Activated T-cell treated with anti-CD3 and anti-CD28 coated beads for 4 hours (primary cell): Measurements from ENCODE around the gene CFAP52.
"Not testable (repeated sequence)": the region's sequence is repeated elsewhere in the genome, so short reads cannot be mapped to it uniquely, and the experiment has no call there.

Experiments used
- DNase-seq: peaks from one replicate; pipeline ENCODE4 v3.0.0-alpha.2; 2020

CFAP52 gene

DNA sequence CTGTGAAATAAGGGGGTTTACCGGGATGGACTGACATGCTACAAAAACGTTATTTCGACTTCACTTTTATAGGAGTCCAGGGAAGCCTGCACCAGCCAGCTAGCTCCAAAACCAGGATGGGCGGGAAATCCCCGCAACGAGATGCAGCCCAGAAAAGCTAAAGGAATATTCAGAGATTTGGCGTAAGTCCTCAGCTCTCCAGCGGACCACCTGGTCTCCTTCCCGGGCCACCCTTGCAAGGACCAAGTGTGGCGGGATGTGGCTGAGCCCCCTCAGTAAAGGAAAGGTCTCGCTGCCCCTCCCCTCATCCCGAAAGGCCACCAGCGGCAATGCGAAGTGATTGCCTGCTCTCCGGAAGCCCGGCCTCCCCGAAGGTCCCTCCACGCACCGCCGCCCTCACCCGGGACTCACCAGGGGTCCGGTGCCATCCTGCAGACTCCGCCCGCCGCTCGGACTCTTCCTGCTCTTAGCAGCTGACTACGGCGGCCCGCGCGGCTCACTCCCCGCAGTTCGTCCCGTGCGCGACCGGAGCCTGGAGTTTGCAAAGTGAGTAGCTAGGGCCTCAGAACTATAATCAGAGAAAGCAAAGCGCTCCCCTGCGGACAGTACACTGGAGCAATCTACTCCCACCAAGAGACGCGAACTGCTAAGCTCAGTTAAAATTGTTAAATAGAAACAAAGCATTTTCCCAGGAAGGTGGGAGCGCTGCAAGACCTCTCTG lies 901 bp upstream of the CFAP52 start, which contains the start of gene STX8:
STX8 (minus strand) TSS at position 440 of the 721 bp plus-strand sequence; CDS start at position 428, 12 bp downstream.
- peak; percentile 64 for DNase-seq

DNA sequence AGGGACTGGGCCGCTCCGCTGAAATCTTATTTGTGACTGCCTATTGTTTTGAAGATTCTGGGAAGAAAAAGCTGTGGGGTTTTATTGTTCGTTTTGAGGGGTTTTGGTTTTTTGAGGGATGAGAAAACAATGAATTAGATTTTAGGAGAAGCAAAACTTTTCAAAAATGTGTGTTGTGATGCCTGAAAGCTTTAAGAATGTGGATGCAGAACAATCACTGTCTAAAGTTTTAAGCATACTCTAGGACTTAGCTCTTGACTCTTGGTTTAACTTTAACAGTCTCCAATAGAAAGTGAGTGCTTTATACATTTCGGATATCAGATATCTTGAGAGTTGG lies 899 bp downstream of the CFAP52 start:
- DNase-seq: no peak

DNA sequence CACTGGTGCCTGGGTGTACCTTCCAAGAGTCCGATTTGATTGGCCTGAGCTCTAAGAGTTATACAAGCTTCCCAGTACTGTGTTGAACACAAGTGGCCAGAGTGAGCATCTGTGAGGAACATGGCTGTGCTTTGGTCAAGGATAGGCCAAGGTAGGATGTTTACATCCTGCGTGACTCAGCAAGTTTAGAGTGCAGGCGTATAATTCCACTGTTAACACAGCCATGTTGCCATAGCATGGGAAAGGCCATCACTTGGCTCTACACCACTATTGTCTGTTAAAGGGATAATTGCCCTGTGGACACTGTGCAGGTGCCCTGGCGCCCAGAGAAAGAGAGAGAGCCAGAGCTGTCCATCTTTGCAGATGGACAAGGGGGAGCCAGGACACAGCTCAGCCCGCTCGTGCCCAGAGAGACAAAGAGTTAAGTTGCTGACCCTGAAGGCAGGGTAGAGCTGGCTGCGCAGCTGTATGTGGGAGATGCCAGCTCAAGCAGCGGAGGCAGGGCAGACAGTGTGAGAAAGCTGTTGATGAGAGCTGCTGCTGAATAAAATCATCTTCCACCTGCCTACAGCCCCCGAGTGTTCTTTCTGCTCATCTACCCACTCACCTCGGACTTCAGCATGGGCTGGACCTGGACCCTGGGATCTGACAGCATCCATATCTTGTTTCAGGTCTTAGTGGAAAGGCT lies 11.7 kb downstream of the CFAP52 start:
- DNase-seq: no peak

DNA sequence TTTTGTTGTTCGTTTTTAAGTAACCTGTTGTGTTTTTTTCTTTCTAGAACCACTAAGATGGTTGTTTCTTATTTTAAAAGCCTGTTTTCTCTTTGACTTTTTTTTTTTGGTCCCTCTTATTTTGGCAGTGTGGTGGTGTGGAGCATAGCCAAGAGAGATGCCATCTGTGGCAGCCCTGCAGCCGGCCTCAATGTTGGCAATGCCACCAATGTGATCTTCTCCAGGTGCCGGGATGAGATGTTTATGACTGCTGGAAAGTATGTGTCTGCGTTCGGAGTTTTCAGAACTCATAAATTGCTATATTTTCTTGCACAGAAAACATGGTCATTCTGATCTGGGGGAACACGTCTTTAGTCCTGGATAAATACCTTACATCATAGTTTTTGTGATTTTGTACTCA lies 17.6 kb downstream of the CFAP52 start:
- no peak for DNase-seq

DNA sequence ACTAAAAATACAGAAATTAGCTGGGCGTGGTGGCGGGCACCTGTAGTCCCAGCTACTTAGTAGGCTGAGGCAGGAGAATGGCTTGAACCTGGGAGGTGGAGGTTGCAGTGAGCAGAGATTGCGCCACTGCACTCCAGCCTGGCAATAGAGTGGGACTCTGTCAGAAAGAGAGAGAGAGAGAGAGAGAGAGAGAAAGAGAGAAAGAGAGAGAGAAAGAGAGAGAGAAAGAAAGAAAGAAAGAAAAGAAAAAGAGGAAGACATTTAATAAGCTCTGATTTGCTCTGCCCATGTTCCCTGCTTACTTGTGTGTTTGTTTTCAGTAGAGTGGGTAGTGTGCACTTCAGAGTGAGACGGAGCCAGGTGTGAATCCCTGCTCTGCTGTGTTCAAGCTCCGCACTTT lies 21.2 kb downstream of the CFAP52 start:
- not testable (repeated sequence) for DNase-seq

DNA sequence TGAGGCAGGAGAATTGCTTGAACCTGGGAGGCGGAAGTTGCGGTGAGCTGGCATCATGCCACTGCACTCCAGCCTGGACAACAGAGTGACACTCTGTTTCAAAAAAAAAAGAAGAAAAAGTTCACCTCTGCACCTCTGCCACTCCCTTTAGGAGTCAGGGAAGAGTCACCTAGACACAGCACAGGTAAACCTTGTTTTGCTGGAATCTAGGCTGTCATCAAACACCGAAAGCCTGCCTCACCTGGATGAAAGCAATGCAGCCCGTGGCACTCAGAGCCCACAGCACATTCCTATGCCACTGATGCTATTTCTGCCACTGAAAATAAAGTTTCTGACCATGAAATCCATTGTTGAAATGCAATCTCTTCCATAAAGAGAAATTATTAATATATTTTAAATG lies 22.2 kb downstream of the CFAP52 start:
- no peak for DNase-seq

DNA sequence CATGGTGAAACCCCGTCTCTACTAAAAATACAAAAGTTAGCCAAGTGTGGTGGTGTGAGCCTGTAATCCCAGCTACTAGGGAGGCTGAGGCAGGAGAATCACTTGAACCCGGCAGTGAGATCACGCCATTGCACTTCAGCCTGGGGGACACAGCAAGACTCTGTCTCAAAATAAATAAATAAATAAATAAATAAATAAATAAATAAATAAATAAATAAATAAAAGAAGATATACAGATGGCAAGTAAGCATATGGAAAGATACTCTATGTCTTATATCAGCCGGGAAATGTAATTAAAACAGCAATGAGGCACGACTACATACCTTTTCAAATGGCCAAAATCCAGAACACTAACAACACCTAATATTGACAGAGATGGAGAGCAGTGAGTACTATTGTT lies 28.1 kb downstream of the CFAP52 start:
- DNase-seq: not testable (repeated sequence)

DNA sequence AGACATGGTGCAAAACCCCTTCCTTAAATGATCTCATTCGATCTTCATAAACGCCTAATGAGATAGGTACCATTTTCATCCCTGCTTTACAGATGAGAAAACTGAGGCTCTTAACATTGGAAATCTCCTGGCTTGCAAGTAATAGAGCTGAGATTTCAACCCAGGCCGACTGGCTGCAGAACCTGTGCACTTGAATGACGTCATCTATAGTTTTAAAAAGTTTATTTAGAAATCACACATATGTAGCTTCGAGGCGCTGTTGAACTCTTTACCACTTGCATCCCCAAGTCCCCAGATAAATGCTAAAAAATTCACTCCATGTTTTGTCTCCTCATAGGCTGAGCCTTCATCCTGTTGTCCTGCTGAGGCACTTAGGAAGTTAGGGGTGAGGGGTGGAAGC lies 30.0 kb downstream of the CFAP52 start:
- DNase-seq: no peak

DNA sequence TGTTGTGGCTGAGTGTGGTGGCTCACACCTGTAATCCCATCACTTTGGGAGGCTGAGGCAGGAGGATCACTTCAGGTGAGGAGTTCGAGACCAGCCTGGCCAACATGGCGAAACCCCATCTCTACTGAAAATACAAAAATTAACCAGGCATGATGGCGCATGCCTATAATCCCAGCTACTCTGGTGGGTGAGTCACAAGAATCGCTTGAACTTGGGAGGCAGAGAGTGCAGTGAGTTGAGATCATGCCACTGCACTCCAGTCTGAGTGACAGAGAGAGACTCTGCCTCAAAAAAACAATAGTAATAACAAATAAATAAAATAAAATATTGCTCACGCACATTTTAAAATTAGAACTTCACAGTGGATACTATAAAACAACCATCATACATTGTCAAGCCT lies 30.6 kb downstream of the CFAP52 start:
- DNase-seq: not testable (repeated sequence)

DNA sequence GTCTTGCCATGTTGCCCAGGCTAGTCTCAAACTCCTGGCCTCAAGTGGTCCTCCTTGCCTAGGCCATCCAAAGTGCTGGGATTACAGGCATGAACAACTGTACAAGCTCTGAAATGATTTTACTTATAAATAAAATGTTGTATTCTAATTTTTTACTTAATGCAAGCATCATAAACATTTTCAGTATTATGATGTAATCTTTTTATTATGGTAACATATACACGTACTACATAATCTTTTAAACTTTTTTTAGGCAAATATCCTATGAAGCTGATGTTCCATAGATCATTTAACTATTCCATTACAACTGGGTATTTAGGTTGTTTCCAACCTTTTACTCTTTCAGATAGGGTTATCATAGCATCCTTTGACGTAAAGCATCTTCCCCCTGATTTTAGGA lies 35.1 kb downstream of the CFAP52 start:
- no peak for DNase-seq

DNA sequence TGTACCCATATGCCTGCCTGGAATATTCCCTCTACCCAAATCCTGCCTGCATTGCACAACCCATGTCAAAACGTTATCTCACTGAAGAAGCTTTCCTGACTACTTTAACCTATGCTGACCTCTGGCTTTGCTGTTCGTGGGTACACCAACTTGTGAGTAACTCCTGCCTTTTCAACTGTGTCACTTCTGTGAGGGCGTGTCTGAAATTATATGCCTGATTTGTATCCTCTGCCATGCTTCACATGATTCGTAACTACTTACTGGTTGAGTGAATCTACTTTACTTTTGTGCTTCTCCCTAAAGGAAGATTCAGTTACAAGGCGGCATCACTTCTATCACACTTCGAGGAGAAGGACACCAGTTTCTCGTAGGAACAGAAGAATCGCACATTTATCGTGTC lies 35.6 kb downstream of the CFAP52 start:
- DNase-seq: no peak

DNA sequence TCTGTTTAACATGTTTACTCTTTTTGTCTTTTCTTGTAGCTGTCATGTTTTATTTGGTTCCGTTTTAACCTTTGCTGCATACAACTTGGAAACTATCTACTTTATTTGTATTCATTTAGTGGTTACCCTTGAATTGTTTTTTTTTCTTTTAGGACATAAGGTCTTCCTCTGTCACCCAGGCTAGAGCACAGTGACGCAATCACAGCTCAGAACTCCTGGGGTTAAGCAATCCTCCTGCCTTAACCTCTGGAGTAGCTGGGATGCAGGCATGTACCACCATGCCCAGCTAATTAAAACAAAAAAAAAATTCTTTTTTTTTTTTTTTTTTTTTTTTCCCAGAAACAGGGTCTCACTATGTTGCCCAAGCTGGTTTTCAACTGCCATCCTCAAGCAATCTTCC lies 39.0 kb downstream of the CFAP52 start:
- DNase-seq: no peak

DNA sequence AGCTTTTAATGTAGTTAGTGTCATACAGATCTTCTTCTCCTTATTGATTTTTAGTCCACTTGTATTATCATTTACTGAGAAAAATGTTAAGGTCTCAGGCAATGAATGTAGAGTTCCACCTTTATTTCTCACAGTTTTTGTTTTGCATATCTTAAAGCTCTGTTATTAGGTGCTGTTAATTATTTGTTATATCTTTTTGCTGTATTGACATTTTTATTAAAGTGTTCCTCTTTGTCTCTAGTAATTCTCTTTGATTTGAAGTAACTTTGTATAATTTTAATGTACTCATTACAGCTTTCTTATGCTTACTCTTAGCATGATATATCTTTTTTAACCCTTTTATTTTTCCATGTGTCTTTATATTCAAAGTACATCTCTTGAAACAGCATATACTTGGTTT lies 46.5 kb downstream of the CFAP52 start:
- DNase-seq: no peak

DNA sequence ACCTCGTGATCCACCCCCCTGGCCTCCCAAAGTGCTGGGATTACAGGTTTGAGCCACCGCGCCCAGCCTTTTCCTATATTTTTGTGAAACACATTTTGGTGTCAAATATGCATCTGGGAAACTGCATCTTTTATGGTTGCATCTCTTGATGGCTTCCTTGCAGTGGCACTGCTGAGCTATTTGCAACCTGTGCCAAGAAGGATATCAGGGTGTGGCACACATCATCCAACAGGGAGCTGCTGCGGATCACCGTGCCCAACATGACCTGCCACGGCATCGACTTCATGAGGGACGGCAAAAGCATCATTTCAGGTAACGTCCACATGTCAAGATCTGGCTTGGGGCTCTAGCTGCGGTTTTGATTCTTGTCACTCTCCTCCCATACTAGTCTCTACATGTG lies 52.1 kb downstream of the CFAP52 start:
- no peak for DNase-seq

DNA sequence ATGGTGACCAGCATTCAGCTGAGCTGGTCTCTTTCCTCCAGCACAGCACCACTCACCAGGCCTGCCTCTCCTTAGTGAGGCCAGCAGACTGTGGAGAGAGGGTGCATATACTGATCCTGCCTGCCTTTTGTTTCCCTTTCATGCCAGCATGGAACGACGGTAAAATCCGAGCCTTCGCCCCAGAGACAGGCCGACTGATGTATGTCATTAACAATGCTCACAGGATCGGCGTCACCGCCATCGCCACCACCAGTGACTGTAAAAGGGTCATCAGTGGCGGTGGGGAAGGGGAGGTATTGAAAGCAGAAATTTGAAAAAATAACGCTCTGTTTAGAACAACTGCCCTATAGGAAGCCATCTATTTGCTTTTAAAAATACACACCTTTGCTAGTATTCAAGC lies 56.3 kb downstream of the CFAP52 start:
- DNase-seq: no peak

DNA sequence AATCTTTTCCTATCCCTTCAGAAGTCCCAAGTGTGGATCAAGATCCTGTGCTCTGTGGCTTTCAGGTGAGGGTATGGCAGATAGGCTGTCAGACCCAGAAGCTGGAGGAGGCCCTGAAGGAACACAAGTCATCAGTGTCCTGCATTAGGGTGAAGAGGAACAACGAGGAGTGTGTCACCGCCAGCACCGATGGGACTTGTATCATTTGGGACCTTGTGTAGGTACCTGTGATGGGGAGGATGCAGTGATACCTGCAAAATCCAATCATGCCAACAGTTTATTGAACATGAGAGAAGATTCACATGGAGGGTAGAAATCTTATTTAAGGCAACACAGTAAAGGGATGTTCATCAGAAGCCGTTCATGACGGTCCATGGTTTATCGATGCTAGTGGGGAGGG lies 58.9 kb downstream of the CFAP52 start:
- DNase-seq: no peak

DNA sequence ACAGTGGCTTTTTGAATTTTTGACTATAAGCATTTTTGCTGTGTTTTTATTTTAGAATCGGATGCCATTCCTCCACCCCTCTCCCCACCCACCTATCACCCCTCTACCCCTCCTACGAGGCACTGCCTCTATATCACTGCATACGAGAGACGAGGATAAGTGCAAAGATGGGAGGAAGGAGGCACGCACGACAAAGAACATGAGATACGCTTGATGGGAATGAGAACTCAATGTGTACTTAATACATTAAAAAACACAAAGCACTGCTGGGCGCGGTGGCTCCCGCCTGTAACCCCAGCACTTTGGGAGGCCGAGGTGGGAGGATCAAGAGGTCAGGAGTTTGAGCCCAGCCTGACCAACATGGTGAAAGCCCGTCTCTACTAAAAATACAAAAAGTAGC lies 60.1 kb downstream of the CFAP52 start:
- DNase-seq: no peak

DNA sequence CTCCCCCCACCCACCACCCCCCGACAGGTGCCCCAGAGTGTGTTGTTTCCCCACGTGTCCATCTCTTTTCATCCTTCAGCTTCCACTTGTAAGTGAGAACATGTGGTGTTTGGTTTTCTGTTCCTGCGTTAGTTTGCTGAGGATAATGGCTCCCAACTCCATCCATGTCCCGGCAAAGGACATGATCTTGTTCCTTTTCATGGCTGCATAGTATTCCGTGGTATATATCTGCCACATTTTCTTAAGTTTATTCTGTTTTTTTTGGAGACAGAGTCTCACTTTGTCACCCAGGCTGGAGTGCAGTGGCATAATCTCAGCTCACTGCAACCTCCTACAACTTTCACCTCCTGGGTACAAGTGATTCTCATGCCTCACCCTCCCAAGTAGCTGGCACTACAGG lies 63.9 kb downstream of the CFAP52 start:
- not testable (repeated sequence) for DNase-seq

DNA sequence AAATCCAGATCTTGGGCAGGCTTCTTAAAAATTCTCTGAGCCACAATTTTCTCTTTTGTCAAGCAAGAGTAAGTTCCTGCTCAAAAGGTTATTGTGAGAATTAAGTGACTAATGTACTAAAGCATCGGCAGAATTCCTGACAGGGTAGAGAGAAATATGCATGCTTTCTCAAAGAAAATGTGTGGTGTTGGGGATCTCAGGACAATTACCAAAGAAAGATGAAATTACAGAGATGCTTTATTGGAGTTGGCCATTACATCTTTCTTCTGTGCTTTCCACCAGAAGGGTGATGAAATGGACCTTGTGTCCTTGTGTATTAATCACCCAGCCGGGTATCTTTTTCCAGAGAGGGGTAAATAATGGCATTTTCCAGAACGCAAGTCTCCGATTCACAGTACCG lies 67.2 kb downstream of the CFAP52 start:
- DNase-seq: no peak

DNA sequence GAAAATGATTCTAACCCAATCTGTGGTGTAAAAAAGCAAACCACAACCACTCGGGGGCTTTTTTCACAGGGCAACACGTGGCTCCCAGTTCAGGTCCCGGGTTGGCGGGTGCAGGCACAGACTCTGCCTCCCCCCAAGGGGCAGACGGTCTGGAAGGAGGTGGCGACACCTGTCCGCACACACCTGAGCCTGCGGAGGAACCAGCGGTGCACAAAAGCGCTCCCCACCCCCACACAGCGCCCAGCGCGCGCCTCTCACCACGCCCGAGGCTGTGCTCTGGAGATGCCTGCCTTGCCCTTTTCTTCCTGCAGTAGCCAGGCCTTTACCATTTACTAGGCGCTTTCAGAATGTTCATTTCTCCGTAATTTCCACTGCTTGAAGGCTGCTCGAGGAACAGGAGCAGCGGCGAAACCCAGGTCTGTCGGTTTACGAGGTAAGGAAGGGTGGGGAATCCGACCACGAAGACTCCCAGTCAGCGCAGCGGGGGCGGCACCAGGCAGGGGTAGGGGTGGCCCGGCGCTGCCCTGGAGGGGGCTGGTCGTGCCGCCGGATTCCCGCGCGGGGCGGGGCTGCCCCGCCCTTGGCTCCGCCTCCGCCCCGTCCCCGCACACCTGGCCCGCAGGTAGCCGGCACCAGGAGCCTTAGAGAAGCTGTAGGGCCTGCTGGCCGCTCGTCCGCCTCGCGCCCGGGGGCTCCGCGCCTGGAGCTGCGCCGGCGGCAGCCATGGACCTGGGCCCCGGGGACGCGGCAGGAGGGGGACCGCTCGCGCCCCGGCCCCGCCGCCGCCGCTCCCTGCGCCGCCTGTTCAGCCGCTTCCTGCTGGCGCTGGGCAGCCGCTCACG lies 68.7 kb downstream of the CFAP52 start, which contains the start of gene USP43:
USP43 (plus strand) TSS at position 608 of the 842 bp plus-strand sequence; CDS start at position 724, 116 bp downstream.
- no peak for DNase-seq

DNA sequence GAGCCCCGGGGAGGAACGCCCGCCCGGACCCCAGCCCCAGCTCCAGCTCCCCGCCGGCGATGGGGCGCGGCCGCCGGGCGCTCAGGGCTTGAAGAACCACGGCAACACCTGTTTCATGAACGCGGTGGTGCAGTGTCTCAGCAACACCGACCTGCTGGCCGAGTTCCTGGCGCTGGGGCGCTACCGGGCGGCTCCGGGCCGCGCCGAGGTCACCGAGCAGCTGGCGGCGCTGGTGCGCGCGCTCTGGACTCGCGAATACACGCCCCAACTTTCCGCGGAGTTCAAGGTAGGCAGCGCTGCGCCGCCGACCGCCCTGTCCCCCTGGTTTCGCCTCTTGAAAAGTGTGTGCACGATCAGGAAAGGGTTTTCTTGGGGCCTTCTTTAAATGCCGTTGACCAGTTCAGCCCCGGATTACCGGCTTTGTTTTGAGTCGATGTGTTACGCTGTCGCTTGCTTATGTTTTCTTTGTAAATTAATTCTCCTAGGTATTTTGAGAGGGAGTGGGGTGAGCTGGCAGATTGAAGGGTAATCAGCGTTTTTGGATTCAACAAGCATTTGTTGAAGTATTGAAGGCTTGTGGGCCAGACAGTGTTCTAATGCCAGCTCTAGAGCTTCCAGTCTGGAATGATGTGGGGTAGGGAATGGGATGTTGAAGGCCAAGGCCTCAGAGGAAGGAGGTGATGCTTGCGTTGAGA lies 69.6 kb downstream of the CFAP52 start:
- no peak for DNase-seq

DNA sequence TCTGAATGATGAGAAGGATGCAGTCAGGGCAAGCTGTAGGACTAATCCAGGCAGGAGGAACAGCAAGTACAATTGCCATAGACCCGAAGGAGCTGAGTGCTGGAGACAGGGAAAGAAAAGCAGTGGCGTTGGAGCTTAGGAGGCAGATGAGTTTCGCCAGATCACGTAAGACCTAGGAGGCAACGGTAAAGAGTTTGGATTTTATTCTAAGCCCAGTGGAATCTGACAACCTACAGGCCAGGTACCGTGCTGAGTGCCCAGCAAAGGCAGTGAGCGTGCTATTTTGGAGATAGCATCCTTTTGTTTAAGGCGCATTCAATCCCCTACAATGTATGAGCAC lies 70.1 kb downstream of the CFAP52 start:
- DNase-seq: no peak

DNA sequence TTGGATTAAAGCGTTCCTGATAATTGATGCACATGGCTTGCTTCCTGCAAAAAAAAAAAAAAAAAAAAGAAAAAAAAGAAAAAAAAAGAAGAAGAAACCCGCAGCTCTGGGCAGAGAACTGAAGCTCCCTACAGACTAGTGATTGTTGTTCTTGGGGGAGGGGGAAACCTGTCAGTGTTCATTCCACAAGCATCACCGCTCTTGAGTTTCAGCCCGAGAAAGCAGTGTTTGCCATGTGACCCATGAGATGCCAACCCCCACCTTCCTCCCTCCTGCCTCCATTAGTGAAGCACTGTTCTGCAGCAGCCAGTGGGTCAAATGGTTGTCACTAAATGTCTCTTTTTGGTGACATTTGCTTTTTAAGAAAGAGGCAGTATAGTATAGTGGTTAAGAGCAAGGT lies 70.6 kb downstream of the CFAP52 start:
- DNase-seq: no peak
